ENCODE results near the gene SLC37A2.

DNA sequence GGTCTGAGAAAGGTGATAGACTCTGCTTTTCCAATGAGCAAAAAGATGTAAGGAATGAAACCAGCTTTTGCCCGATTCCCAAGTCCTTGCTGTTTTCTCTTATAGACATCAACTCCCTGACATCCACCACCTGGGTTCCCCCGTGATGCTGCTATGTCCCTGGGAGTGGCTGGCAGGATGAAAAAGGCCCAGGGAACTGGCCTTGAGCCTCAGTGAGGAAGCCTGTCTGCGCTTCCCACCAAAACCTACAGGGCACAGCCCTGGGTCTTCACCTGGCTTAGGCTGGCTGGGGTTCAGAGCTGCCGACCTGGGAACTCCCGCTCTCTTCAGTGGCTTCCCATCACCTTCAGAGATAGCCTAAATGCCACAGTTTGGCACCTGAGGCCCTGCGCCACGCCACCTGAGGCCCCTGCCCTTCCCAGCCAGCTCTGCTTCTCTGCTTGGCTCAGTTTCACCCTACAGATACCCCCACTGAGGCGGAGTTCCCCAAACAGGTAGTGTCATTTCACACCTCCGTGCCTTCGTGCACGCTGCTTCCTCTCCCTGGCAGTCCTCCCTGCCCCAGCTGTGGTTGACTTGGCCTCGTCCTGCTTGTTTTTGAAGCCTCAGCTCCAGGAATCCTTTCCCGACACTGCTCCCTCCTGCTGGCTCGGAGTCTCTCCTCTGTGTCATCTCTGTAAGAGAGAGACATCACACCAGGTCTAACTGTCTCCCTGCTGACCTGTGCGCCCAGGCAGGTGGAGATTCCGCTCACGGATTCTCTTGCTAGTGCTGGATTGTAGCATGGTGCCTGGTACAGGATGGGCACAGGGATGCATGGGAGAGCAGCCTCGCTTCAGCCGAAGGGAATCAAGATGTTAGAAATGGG lies 10.7 kb downstream of the SLC37A2 start:
- TF ChIP-seq, protein P1, sequence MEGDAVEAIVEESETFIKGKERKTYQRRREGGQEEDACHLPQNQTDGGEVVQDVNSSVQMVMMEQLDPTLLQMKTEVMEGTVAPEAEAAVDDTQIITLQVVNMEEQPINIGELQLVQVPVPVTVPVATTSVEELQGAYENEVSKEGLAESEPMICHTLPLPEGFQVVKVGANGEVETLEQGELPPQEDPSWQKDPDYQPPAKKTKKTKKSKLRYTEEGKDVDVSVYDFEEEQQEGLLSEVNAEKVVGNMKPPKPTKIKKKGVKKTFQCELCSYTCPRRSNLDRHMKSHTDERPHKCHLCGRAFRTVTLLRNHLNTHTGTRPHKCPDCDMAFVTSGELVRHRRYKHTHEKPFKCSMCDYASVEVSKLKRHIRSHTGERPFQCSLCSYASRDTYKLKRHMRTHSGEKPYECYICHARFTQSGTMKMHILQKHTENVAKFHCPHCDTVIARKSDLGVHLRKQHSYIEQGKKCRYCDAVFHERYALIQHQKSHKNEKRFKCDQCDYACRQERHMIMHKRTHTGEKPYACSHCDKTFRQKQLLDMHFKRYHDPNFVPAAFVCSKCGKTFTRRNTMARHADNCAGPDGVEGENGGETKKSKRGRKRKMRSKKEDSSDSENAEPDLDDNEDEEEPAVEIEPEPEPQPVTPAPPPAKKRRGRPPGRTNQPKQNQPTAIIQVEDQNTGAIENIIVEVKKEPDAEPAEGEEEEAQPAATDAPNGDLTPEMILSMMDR (IDR thresholded peaks at IDR 0.05): no peak
- no peak for TF ChIP-seq POLR2A (IDR thresholded peaks at IDR 0.05)

Data from esophagus squamous epithelium (tissue), 4 donors.